ENCODE data around the gene ZNHIT6.

The ZNHIT6 gene

DNA sequence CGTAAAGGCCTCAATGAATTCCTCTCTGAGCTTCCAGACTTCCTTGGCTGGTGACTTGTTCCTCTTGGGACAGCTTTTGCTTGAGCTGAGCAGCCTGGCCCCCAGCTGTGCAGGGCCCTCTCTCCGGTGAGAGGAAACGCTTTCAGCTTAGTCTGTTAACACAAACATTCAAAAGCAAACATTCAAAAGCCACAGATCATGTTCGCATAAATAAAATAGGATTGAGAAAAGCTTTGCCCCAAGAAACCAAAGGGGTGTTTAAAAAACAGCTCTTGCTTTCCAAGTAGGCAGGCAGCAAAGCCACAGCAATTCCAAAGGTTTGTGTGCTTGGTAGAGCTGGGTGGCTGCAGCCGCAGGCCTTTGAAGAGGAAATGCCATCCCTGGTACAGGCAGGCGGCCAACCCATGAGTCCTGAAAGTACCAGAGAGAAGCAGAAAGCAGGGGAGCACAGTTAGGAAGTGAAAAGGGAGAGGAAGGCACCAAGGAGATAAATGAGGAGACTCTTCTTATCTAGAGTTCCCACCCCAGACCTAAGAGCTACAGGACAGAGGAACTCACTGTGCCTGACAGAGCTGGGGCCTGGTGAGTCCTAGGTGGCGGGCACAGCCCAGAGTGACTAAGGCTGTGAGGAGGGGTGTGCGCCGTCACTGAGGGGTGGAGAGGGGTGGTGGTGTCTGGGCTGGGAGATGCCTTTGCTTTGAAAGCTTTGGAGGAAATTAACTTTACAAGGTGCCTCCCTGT is 79.3 kb downstream of the ZNHIT6 start:
- no peaks in the 10 kb centered on the region for H3K27me3 Mint-ChIP-seq
- no peak overlapping the region for H3K27ac Mint-ChIP-seq (ENCODE audit: low read depth)
- ATAC-seq (replicated peaks; ENCODE audit: extremely low read depth, poor library complexity, severe bottlenecking) (no peak), DNase-seq (ENCODE audit: low spot score in 2 of 2) (no peak)
- H3K9me3 Mint-ChIP-seq, result peaks cover 11% of the 10 kb centered on the region
- H3K36me3 Mint-ChIP-seq (ENCODE audit: insufficient read depth), result peaks cover 3% of the 10 kb centered on the region
- no peaks in the 10 kb centered on the region for H3K4me1 Mint-ChIP-seq
- H3K4me3 Mint-ChIP-seq, result no peak overlapping the region

DNA sequence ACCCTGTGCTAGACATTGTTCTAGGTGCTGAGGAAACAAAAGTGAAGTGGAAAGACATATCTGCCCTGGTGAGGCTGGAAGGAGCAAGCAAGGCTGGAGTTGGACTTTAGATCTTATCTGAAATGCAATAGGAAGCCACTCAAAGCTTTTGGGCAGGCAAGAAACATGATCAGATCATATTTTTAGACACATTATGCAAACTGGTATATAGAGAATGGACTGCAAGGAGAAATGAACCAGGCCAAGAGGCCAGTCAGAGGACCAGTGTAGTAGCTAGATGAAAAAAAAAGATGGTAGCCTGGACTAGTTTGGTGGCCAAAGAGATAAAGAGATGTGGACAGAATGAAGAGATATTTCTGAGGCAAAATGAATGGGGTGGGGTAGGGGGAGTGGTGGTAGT is 81.4 kb downstream of the ZNHIT6 start:
- DNase-seq (ENCODE audit: low spot score in 2 of 2) (no peak), ATAC-seq (replicated peaks; ENCODE audit: extremely low read depth, poor library complexity, severe bottlenecking) (no peak)
- Mint-ChIP-seq H3K27me3 (no peaks in the 10 kb centered on the region), H3K4me1 (no peaks in the 10 kb centered on the region), H3K36me3 (ENCODE audit: insufficient read depth) (peaks cover 3% of the 10 kb centered on the region), H3K27ac (ENCODE audit: low read depth) (no peak overlapping the region), H3K4me3 (no peak overlapping the region), H3K9me3 (peaks cover 19% of the 10 kb centered on the region)

GRCh38 chr1:85624361-85624760 is 83.9 kb downstream of the ZNHIT6 start:
- no peak for ATAC-seq (replicated peaks; ENCODE audit: extremely low read depth, poor library complexity, severe bottlenecking)
- Mint-ChIP-seq H3K27me3 (no peaks in the 10 kb centered on the region), H3K4me3 (no peak overlapping the region), H3K9me3 (peaks cover 30% of the 10 kb centered on the region), H3K36me3 (ENCODE audit: insufficient read depth) (peaks cover 3% of the 10 kb centered on the region), H3K4me1 (no peaks in the 10 kb centered on the region), H3K27ac (ENCODE audit: low read depth) (no peak overlapping the region)
- no peak for DNase-seq (ENCODE audit: low spot score in 2 of 2)

GRCh38 chr1:85623061-85623471 is 85.2 kb downstream of the ZNHIT6 start:
- H3K9me3 Mint-ChIP-seq, result peaks cover 25% of the 10 kb centered on the region
- ATAC-seq (replicated peaks; ENCODE audit: extremely low read depth, poor library complexity, severe bottlenecking), result no peak
- H3K27me3 Mint-ChIP-seq, result no peaks in the 10 kb centered on the region
- no peak overlapping the region for H3K4me3 Mint-ChIP-seq
- H3K36me3 Mint-ChIP-seq (ENCODE audit: insufficient read depth), result no peaks in the 10 kb centered on the region
- no peak for DNase-seq (ENCODE audit: low spot score in 2 of 2)
- no peak overlapping the region for H3K27ac Mint-ChIP-seq (ENCODE audit: low read depth)
- no peaks in the 10 kb centered on the region for H3K4me1 Mint-ChIP-seq

GRCh38 chr1:85621430-85621829 is 86.8 kb downstream of the ZNHIT6 start:
- ATAC-seq (replicated peaks; ENCODE audit: extremely low read depth, poor library complexity, severe bottlenecking) (no peak), DNase-seq (ENCODE audit: low spot score in 2 of 2) (no peak)
- no peaks in the 10 kb centered on the region for H3K36me3 Mint-ChIP-seq (ENCODE audit: insufficient read depth)
- no peaks in the 10 kb centered on the region for H3K4me1 Mint-ChIP-seq
- no peaks in the 10 kb centered on the region for H3K27me3 Mint-ChIP-seq
- no peak overlapping the region for H3K4me3 Mint-ChIP-seq
- H3K27ac Mint-ChIP-seq (ENCODE audit: low read depth), result no peak overlapping the region
- peaks cover 19% of the 10 kb centered on the region for H3K9me3 Mint-ChIP-seq

DNA sequence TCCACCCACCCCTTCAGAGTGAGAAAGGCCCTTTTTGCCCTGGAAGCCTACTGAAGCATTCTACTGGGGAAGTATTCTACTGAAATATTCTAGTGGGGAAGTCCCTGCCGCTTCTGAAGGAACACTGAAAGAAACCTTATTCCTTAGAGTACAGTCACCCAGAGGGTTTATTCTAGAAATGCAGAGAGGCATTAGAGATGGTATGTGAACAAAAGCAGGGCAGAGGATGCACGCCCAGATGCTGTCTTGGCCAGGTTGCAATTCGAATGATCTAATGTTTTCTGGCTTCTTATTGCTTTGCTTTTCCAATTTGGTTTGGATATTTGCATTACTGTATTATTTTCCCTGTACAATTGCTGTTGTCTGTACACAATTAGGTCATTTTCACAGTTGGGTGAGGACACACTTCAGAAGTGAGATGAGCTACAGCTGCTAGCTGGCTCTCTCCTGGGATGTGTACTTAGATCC is 90.6 kb downstream of the ZNHIT6 start:
- DNase-seq (ENCODE audit: low spot score in 2 of 2), result no peak
- no peaks in the 10 kb centered on the region for H3K36me3 Mint-ChIP-seq (ENCODE audit: insufficient read depth)
- no peaks in the 10 kb centered on the region for H3K4me1 Mint-ChIP-seq

GRCh38 chr1:85616736-85617135 is 91.5 kb downstream of the ZNHIT6 start:
- Mint-ChIP-seq H3K4me3 (no peak overlapping the region), H3K36me3 (ENCODE audit: insufficient read depth) (no peaks in the 10 kb centered on the region), H3K27me3 (no peaks in the 10 kb centered on the region), H3K4me1 (no peaks in the 10 kb centered on the region), H3K9me3 (peaks cover 11% of the 10 kb centered on the region), H3K27ac (ENCODE audit: low read depth) (no peak overlapping the region)
- ATAC-seq (replicated peaks; ENCODE audit: extremely low read depth, poor library complexity, severe bottlenecking) (no peak), DNase-seq (ENCODE audit: low spot score in 2 of 2) (no peak)

More for the DNA sequence above, 90.6 kb downstream of the ZNHIT6 start:
- no peak overlapping the region for H3K27ac Mint-ChIP-seq (ENCODE audit: low read depth)
- H3K9me3 Mint-ChIP-seq, result peaks cover 19% of the 10 kb centered on the region
- no peak for ATAC-seq (replicated peaks; ENCODE audit: extremely low read depth, poor library complexity, severe bottlenecking)
- no peak overlapping the region for H3K4me3 Mint-ChIP-seq
- H3K27me3 Mint-ChIP-seq, result no peaks in the 10 kb centered on the region

GRCh38 chr1:85616364-85616705 is 91.9 kb downstream of the ZNHIT6 start:
- DNase-seq (ENCODE audit: low spot score in 2 of 2) (no peak), ATAC-seq (replicated peaks; ENCODE audit: extremely low read depth, poor library complexity, severe bottlenecking) (no peak)
- Mint-ChIP-seq H3K4me1 (no peaks in the 10 kb centered on the region), H3K4me3 (no peak overlapping the region), H3K36me3 (ENCODE audit: insufficient read depth) (no peaks in the 10 kb centered on the region), H3K27me3 (no peaks in the 10 kb centered on the region), H3K9me3 (peaks cover 8% of the 10 kb centered on the region), H3K27ac (ENCODE audit: low read depth) (no peak overlapping the region)

DNA sequence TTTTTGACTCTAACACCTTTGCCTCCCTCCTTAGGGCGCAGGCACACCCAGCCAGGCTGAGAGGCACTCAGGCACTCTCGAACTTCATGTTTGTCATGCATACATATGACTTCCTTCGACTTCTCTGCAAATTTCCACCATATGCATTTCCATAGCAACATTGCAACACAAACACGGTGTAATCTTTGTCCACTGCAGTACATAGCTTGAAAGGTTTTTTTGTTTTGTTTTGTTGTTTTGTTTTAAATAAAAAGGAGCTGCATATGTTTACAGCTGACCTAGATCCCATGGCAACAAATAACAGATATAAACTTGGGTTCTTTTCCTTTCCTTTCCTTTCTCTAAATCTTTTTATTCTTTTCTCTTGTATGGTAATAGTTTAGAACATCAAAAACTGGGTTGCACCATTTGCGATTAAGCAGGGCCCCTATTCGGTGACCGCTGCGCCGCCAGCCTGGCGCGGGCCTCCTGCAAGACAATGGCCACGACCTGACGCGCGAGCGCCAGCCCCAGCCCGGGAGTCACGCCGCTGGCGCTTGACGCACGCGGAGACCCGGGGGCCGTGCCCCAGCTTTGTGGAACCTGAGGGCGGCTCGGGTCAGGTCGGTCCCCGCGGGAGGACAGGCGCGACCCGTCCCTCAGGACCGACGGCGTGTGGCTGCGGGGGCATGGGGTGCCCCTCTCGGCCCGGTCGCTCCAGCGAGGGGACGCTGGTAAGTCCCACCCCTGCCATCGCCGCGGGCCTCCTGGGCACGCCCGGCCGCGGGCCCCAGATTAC is 92.5 kb downstream of the ZNHIT6 start:
- no peak for DNase-seq (ENCODE audit: low spot score in 2 of 2)
- no peaks in the 10 kb centered on the region for H3K27me3 Mint-ChIP-seq
- H3K4me3 Mint-ChIP-seq, result no peak overlapping the region
- H3K27ac Mint-ChIP-seq (ENCODE audit: low read depth), result no peak overlapping the region
- no peaks in the 10 kb centered on the region for H3K36me3 Mint-ChIP-seq (ENCODE audit: insufficient read depth)
- ATAC-seq (replicated peaks; ENCODE audit: extremely low read depth, poor library complexity, severe bottlenecking), result no peak
- H3K9me3 Mint-ChIP-seq, result peaks cover 5% of the 10 kb centered on the region
- no peaks in the 10 kb centered on the region for H3K4me1 Mint-ChIP-seq

DNA sequence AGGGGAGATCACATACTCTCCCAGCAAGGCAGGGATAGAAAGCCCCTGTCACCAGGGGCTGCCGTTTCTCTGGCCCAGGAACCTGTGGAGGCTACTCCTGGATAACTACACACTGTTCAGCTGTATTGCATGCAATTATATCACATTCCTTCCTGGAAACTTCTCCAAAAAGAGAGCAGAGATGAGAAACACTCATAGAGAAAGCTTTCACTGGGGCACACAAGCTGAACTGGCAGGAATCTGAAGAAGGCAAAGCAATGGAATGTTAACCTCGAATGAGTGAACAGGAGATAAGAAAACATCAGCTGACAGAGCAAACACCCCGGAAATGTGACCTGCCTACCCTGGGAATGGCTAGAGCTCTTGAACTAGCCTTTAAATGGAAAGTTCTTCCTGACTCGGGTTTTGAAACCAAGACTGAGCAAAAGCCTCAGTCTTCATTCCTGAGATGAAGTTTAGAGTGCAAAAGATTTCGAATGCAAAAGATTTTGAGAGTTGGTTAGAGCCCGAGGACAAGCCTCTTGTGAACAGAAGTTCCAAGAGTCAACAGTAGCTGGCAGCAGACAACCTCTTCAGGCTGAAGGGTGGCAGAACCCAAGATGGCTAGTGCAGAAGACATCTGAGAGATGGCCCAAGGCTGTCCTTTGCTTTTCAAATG is 95.4 kb downstream of the ZNHIT6 start:
- no peaks in the 10 kb centered on the region for H3K4me1 Mint-ChIP-seq
- H3K4me3 Mint-ChIP-seq, result no peak overlapping the region
- H3K36me3 Mint-ChIP-seq (ENCODE audit: insufficient read depth), result no peaks in the 10 kb centered on the region
- H3K9me3 Mint-ChIP-seq, result no peaks in the 10 kb centered on the region
- H3K27me3 Mint-ChIP-seq, result no peaks in the 10 kb centered on the region
- DNase-seq (ENCODE audit: low spot score in 2 of 2), result no peak
- no peak overlapping the region for H3K27ac Mint-ChIP-seq (ENCODE audit: low read depth)
- ATAC-seq (replicated peaks; ENCODE audit: extremely low read depth, poor library complexity, severe bottlenecking), result no peak

DNA sequence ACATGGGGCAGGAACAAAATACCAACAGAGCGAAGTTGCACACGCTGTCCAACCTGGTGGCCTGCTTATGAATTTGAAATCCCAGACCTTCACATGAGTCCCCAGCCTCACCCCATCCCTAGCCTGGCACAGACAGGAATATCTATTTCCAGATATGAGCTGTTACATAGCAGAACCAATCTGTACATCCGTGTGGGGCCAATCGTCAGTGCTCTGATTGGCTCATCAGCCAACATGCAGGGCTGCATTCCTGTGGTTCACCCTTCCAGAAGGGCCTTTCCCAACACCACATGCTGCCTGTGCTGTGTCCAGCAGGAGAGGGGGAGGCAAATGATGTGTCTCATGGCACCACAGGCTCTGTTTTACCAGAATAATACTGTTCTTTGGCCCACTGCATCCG is 96.4 kb downstream of the ZNHIT6 start:
- ATAC-seq (replicated peaks; ENCODE audit: extremely low read depth, poor library complexity, severe bottlenecking) (no peak), DNase-seq (ENCODE audit: low spot score in 2 of 2) (no peak)
- Mint-ChIP-seq H3K9me3 (no peaks in the 10 kb centered on the region), H3K4me1 (no peaks in the 10 kb centered on the region), H3K4me3 (no peak overlapping the region), H3K36me3 (ENCODE audit: insufficient read depth) (no peaks in the 10 kb centered on the region), H3K27ac (ENCODE audit: low read depth) (no peak overlapping the region), H3K27me3 (no peaks in the 10 kb centered on the region)

GRCh38 chr1:85611425-85611824 is 96.8 kb downstream of the ZNHIT6 start:
- Mint-ChIP-seq H3K4me3 (no peak overlapping the region), H3K27ac (ENCODE audit: low read depth) (no peak overlapping the region), H3K36me3 (ENCODE audit: insufficient read depth) (no peaks in the 10 kb centered on the region), H3K4me1 (no peaks in the 10 kb centered on the region), H3K27me3 (no peaks in the 10 kb centered on the region), H3K9me3 (no peaks in the 10 kb centered on the region)
- DNase-seq (ENCODE audit: low spot score in 2 of 2) (no peak), ATAC-seq (replicated peaks; ENCODE audit: extremely low read depth, poor library complexity, severe bottlenecking) (no peak)

DNA sequence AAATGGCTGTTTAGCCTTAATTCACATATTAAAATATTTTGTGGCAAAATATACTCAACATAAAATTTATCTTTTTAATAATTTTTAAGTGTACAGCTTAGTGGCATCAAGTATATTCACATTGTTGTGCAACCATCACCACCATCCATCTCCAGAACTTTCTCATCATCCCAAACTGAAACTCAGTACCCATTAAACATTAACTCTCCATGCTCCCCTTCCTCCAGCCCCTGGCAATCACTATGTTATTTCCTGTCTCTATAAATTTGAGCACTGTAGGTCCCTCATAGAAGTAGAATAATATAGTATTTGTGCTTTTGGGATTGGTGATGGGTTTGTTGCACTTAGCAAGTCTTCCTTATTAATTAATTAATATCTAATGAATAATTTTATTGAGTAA is 98.3 kb downstream of the ZNHIT6 start:
- H3K36me3 Mint-ChIP-seq (ENCODE audit: insufficient read depth), result no peaks in the 10 kb centered on the region
- DNase-seq (ENCODE audit: low spot score in 2 of 2) (no peak), ATAC-seq (replicated peaks; ENCODE audit: extremely low read depth, poor library complexity, severe bottlenecking) (no peak)
- H3K27ac Mint-ChIP-seq (ENCODE audit: low read depth), result no peak overlapping the region
- no peaks in the 10 kb centered on the region for H3K27me3 Mint-ChIP-seq
- no peak overlapping the region for H3K4me3 Mint-ChIP-seq
- no peaks in the 10 kb centered on the region for H3K9me3 Mint-ChIP-seq
- H3K4me1 Mint-ChIP-seq, result no peaks in the 10 kb centered on the region
